Suprapubic skin (tissue), 4 donors: ENCODE data around the gene ZNRF4. TPM values are rescaled to one million over a fixed set of nuclear protein-coding genes. Genes with fewer than 3 reads are reported as not detected.

ENCODE experiments used
- total RNA-seq, 4 donors: library from RNA; depleted of rRNA; stranded (reverse); fragments of >200 nt; gene quantifications; one replicate each; pipeline ENCODE4 v1.1.0, GENCODE V29; 2016

The ZNRF4 gene
- total RNA-seq, 4 donors from 2014 or later = not detected

Other genes with a start within 250 kb of the ZNRF4 start
- 100 to 1,000 TPM; 116 to 182 (median 159) TPM for gene PTPRS, start 114.6 kb upstream of the ZNRF4 start, total RNA-seq
- 100 to 1,000 TPM; 173 to 255 (median 185) TPM for gene TINCR, start 112.5 kb downstream of the ZNRF4 start, total RNA-seq
- gene SAFB2, start 167.4 kb downstream of the ZNRF4 start, total RNA-seq = 100 to 1,000 TPM in 1 of 4 donors, 10 to 100 TPM in 3; 22.9 to 105 (median 28.8) TPM
- gene SAFB, start 167.7 kb downstream of the ZNRF4 start, total RNA-seq = 100 to 1,000 TPM in 1 of 4 donors, 10 to 100 TPM in 3; 46.3 to 181 (median 63.7) TPM
- 10 to 100 TPM; 37.2 to 67.1 (median 58.1) TPM for gene MICOS13, start 225.1 kb downstream of the ZNRF4 start, total RNA-seq
- gene HSD11B1L, start 225.6 kb downstream of the ZNRF4 start, total RNA-seq = 10 to 100 TPM; 11.6 to 19.0 (median 15.1) TPM
- 100 to 1,000 TPM; 420 to 822 (median 688) TPM for gene RPL36, start 234.9 kb downstream of the ZNRF4 start, total RNA-seq